ENCODE data around the gene ZNF593.
A peak's percentile ranks its signal among the peaks of the same experiment; 100 is the strongest.

ZNF593 gene

GRCh38 chr1:26169669-26170471, at the start of gene ZNF593:
Gene ZNF593, plus strand, starts transcription at chr1:26169908. Its CDS starts 76 bp downstream, at chr1:26169984.
- DNase-seq (ENCODE audit: low spot score) = peak; percentile 89

DNA sequence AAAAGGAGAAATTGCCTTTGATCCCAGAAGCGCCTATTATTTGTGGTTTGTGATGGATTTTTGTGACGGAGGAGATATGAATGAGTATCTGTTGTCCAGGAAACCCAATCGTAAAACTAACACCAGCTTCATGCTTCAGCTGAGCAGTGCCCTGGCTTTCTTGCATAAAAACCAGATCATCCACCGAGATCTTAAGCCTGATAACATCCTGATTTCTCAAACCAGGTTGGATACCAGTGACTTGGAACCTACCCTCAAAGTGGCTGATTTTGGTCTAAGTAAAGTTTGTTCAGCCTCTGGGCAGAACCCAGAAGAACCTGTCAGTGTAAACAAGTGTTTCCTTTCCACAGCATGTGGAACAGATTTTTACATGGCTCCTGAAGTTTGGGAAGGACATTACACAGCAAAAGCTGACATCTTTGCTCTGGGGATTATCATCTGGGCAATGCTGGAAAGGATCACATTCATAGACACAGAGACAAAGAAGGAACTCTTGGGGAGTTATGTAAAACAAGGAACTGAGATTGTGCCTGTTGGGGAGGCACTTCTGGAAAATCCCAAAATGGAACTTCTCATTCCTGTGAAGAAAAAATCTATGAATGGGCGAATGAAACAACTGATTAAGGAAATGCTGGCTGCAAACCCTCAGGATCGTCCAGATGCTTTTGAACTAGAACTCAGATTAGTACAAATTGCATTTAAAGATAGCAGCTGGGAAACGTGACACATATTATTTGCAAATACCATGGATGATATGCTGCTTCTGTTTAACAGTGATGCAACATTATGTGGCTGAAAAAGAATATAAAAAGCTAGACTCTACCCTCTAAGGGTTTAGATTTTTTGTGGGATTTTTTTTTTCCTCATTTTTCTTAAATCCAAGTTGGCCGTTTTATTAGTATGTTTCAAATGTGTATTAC, 47.6 kb upstream of the ZNF593 start:
- no peak for DNase-seq (ENCODE audit: low spot score)

- DNase-seq (ENCODE audit: low spot score) = no peak
These were observed 46.4 kb upstream of the ZNF593 start for GRCh38 chr1:26122988-26123973.

DNA sequence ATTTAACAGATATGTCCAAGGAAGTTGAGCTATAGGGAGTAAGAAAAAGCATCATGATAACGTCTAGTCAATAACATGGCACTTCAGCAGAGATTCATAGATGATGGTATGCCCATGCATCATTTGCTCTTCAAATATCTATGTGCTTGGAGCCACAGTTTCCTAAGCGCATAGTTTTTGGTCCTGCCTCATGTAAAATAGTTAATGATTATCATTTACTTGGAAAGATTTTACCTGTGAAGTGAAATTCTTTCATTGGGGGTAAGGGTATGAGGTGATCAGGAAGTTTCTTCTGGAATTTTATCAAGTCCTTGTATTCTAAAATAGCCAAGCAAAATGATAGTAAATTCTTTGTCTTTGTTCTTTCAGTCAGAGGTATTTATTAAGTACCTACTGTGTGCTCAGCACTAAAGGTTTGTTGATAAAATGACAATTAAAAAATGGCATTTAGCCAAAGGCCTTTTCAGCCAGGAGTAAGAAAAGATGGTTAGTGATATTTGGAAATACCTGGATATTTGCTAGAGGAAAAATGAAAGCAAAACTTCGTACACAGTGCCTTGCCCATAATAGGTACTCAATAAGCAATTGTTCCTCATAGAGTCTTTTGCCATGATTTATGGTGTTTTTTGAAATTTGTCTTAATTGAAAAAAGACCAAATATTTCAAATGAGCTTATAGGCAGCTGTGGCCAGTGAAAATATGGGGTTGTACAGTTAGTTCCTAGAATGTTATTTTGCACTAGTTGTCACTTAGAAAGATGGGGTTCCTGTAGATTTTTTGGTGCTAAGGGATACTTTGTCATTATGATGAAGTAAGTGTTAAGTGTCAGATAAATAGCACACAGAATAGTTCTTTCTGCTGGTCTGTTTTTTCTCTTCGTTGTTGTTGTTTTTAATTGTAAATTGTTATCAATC, 45.0 kb upstream of the ZNF593 start:
- DNase-seq (ENCODE audit: low spot score) = no peak

DNA sequence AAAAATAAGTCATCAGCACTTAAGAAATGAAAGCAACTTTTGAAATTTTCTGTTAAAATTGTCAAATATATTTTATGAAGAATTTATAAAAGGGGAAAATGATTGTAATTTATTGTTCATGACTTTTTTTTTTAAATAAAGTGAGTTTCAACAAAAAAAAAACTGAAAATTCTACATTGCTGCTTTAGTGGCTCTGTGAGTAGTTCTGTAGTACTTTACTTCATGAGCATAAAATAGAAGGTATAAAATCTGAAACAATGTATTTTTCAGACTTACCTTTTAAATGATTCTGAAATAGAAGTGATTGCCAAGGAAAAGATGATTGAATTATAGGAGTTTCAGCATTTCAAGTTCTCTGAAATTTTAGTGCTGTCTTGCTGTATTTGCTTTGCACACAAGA, 44.3 kb upstream of the ZNF593 start:
- no peak for DNase-seq (ENCODE audit: low spot score)

GRCh38 chr1:26125946-26126320, 43.8 kb upstream of the ZNF593 start:
- DNase-seq (ENCODE audit: low spot score) = no peak

DNA sequence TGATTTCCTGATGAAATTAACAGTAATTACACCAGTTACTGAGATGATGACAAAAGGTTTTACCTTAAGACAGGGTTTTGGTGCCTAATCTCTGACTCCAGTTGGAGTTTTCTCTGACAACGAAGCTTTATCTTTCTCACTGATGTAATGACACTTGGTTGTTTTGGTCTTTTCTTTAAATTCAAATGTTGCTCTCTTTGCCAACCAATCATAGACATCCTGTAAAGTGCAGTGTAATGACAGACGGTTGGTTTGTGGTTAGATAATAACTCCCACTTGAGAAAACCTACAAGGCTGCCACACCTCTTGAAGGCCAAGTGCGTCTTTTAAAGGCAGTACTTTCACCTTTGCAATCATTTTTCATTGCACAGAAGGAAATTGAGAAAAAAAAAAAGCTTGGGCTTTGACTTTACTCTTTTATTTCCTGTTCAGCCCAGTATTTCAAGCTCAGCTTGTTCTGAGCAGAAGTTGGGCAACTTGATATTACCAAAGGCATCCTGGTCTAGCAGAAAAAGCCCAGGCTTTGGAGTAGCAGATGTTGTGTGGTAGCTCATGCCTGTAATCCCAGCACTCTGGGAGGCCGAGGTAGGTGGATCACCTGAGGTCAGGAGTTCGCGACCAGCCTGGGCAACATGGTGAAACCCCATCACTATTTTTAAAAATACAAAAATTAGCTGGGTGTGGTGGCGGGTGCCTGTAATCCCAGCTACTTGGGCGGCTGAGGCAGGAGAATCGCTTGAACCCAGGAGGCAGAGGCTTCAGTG, 43.2 kb upstream of the ZNF593 start:
- no peak for DNase-seq (ENCODE audit: low spot score)

GRCh38 chr1:26127235-26128163, 42.2 kb upstream of the ZNF593 start:
- no peak for DNase-seq (ENCODE audit: low spot score)

DNA sequence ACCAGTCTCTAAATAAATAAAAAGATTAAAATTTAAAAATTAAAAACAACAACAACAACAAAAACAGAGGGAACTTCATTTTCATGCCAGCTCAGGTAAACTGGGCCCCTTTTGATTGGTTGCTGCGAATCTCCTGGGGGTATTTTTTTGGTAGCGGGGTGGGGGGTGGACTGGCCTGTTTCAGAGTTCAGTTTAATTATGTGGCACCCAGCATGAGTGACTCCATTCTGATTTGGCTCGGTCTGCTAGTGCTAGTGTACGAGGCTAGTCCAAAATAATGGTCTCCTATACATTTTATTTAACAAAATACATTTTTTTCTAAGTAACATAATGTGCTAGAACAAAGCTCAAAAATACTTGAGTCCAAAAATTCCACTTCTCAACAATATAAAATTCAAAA, 39.9 kb upstream of the ZNF593 start:
- no peak for DNase-seq (ENCODE audit: low spot score)

GRCh38 chr1:26130695-26131094, 39.0 kb upstream of the ZNF593 start:
- DNase-seq (ENCODE audit: low spot score) = no peak

- DNase-seq (ENCODE audit: low spot score) = no peak
These were observed 37.4 kb upstream of the ZNF593 start for GRCh38 chr1:26132128-26132833.

DNA sequence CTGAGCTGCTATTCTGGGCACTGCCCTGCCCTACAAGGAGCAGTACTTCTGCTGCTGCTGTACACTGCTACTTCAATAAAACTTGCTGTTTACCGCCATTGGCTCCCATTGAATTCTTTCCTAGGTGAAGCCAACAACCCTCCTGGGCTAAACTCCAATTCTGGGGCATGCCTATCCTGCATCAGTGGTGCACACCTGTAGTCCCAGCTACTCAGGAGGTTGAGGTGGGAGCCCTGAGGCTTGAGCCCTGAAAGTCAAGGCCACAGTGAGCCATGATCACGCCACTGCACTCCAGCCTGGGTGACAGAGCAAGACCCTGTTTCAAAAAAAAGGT, 36.9 kb upstream of the ZNF593 start:
- DNase-seq (ENCODE audit: low spot score) = no peak

DNA sequence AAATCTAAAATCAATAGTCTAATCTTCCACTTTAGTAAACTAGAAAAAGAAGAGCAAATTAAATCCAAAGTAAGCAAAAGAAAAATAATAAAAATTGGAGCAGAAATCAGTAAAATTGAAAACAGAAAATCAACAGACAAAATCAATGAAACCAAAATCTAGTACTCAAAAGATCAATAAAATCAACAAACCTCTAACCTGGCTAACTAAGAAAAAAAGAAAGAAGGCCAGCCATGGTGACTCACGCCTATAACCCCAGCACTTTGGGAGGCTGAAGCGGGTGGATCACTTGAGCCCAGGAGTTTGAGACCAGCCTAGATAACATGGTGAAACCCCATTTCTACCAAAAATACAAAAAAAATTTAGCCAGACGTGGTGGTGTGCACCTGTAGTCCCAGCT, 35.2 kb upstream of the ZNF593 start:
- no peak for DNase-seq (ENCODE audit: low spot score)

DNA sequence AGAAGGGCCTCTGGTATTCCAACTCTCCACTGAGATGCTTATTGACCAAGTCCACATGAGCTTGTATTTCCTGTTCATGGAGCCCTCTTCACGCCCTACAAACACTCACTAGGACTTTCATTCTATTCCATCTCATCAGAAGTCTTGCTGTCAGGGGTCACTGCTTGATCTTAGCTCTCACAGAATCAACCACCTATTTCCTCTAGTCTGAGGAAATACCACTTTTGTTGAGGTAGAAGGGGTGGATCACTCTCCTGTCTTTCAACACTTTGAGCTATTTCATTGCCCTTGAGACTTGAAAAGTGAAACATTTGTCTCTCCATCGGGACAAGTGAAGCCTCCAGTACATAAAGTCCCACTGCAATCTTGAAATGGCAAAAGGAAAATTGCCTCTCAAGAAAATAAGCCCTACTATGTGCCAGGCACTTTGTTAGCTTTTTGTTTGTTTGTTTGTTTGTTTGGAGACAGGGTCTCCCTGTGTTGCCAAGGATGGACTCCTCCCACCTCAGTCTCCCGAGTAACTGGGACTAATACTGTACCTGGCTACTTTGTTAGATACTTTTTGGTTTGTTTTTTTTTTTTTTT, 30.6 kb upstream of the ZNF593 start:
- no peak for DNase-seq (ENCODE audit: low spot score)

GRCh38 chr1:26142159-26142558, 27.5 kb upstream of the ZNF593 start:
- no peak for DNase-seq (ENCODE audit: low spot score)

DNA sequence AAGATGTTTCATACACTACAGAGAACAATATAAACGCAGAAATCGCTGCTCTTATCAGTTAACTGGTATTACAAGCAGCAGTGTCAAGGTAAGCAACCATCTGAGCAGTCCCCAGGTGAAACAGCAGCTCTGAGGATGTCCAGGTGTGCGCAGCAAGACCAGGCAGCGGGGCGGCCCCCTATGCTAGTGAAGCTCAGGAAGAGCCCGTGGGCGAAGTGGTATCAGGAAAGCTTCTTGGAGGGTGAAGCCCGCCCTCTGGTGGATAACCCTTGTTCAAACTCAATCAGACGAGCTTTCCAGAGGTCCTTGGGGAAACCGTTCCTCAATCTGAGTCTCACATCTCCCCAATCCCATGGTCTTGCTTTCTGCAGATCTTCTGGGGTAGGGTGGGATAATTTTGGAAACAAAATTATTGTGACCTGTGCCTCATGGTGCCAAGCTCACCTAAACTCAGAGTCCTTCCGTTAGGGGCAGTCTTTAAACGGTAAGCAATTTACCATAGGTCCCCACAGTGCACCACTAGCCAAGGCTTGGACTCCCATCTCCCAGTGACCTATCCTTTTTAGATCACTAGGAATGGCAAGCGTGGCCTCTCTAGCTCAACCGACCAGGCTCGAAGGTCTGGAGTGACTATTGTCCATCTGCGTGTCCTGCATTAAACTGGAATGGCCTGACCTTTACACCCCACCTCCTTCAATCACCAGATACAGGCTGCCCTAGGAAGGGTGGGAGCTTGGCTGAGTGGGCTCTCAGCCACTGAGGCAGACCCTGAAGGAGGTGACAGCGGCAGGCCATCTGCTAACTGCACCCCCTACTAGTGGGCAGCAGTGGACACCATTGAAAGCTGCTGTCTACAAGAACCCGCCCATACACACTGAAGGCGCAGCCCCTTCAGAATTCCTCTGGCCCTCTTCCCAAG, 24.4 kb upstream of the ZNF593 start:
- peak; percentile 68 for DNase-seq (ENCODE audit: low spot score)

DNA sequence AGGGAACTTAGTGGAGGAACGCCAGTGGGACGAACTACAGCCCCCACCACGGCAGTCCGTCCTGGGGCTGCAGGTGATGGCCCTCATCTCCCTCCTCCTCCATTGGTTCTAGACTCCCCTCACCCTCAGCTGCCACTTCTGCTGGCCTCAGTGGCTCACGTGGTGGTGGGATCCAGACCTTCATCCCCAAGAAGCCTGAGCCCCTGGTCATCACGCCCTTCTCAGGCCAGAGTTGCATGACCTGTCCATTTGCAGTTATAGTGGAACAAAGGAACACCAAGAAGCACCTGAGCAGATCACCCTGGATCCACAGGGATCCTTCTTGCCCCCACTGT, 23.8 kb upstream of the ZNF593 start:
- no peak for DNase-seq (ENCODE audit: low spot score)

Data from COLO829 (cell line).